K562 (cell line): ENCODE results near the gene NT5C. TPM values are rescaled to one million over a fixed set of nuclear protein-coding genes. Genes with fewer than 3 reads are reported as not detected.

ENCODE experiments used
- ATF2 ChIP-seq: sonication (generic); formaldehyde crosslinking; IDR thresholded peaks from 2 replicates; pipeline ENCODE4 v1.8.1; 2022; ENCODE audit warnings: missing genetic modification reagents
- BHLHE40 ChIP-seq: IDR thresholded peaks from 2 replicates; pipeline ENCODE4 v1.6.1; 2011; ENCODE audit warnings: low read length, improper control_type of control experiment
- BMI1 ChIP-seq: fragments of 150-350 bp; IDR thresholded peaks from 2 replicates; pipeline ENCODE4 v1.6.1; 2014; ENCODE audit warnings: low read length
- DPF2 ChIP-seq: fragments of 450-650 bp; IDR thresholded peaks from 2 replicates; pipeline ENCODE4 v1.6.1; 2016
- FIP1L1 ChIP-seq: fragments of 200-400 bp; formaldehyde crosslinking; IDR thresholded peaks from 2 replicates; pipeline ENCODE4 v1.6.1; 2018; ENCODE audit warnings: mild to moderate bottlenecking, low read depth, low read length; ENCODE audit not compliant: poor library complexity, severe bottlenecking
- GABPA ChIP-seq: fragments of 200-800 bp; sonication (Bioruptor generic); conservative IDR thresholded peaks from 2 replicates; pipeline ENCODE4 v1.6.1; 2016; ENCODE audit warnings: low read depth, missing genetic modification characterization, missing compliant biosample characterization
- MYBL2 ChIP-seq, 2 experiments: fragments of 450-650 bp in 1 of 2; sonication (generic) in 1 of 2; formaldehyde crosslinking in 1 of 2; IDR thresholded peaks; 2 replicates each; pipeline versions ENCODE4 v1.6.1 to v1.8.1; 2017 to 2022; ENCODE audit warnings: borderline replicate concordance in 1 of 2, inconsistent platforms in 1 of 2, low read depth in 1 of 2, mild to moderate bottlenecking in 1 of 2, missing genetic modification reagents in 1 of 2, moderate library complexity in 1 of 2
- NBN ChIP-seq: fragments of 450-650 bp; IDR thresholded peaks from 2 replicates; pipeline ENCODE4 v1.6.1; 2016; ENCODE audit warnings: low read depth, mild to moderate bottlenecking
- NCOA6 ChIP-seq: fragments of 450-650 bp; IDR thresholded peaks from 2 replicates; pipeline ENCODE4 v1.6.1; 2017; ENCODE audit warnings: mild to moderate bottlenecking
- NR2C1 ChIP-seq, 2 experiments: fragments of 450-650 bp; IDR thresholded peaks; 2 replicates each; pipeline ENCODE4 v1.6.1; 2017; ENCODE audit warnings: mild to moderate bottlenecking in 2 of 2, antibody characterized with exemption in 1 of 2, inconsistent platforms in 1 of 2, missing compliant biosample characterization in 1 of 2, missing genetic modification characterization in 1 of 2
- PPARD ChIP-seq: fragments of 250-450 bp; sonication (Bioruptor Pico); IDR thresholded peaks from 2 replicates; pipeline ENCODE4 v1.8.0; 2022; ENCODE audit warnings: inconsistent platforms, mild to moderate bottlenecking, moderate library complexity
- RB1 ChIP-seq: fragments of 450-650 bp; IDR thresholded peaks from 2 replicates; pipeline ENCODE4 v1.6.1; 2017; ENCODE audit warnings: low read depth, mild to moderate bottlenecking
- SMARCE1 ChIP-seq: fragments of 450-650 bp; IDR thresholded peaks from 2 replicates; pipeline ENCODE4 v1.7.1; 2016; ENCODE audit warnings: mild to moderate bottlenecking
- STAT5B ChIP-seq: fragments of 250-450 bp; sonication (Bioruptor Pico); IDR thresholded peaks from 2 replicates; pipeline ENCODE4 v1.8.0; 2021; ENCODE audit warnings: mild to moderate bottlenecking, inconsistent platforms
- ZBTB17 ChIP-seq: fragments of 450-650 bp; formaldehyde crosslinking; IDR thresholded peaks from 2 replicates; pipeline ENCODE4 v1.4.0; 2020; ENCODE audit warnings: mild to moderate bottlenecking
- ZNF277 ChIP-seq: fragments of 250-450 bp; sonication (Bioruptor Pico); IDR thresholded peaks from 2 replicates; pipeline ENCODE4 v1.8.0; 2022; ENCODE audit warnings: inconsistent platforms, mild to moderate bottlenecking, moderate library complexity, borderline replicate concordance
- ZNF316 ChIP-seq: fragments of 450-650 bp; IDR thresholded peaks from 2 replicates; pipeline ENCODE4 v1.6.1; 2016
- ZNF444 ChIP-seq: fragments of 250-450 bp; sonication (Bioruptor Pico); IDR thresholded peaks from 2 replicates; pipeline ENCODE4 v1.4.0; 2020; ENCODE audit warnings: mild to moderate bottlenecking, moderate library complexity
- ZNF512 ChIP-seq: IDR thresholded peaks from 2 replicates; pipeline ENCODE4 v1.6.1; 2016; ENCODE audit warnings: missing genetic modification characterization, missing compliant biosample characterization
- polyA plus RNA-seq, 8 experiments: library from polyadenylated mRNA; depleted of rRNA in 4 of 8; stranded (reverse) in 5 of 8; unstranded in 3 of 8; fragments of >200 nt; fragmentation: Nextera tagmentation in 2 of 8; fragmentation: Illumina TruSeq in 1 of 8; extraction: Ambion mirVana in 2 of 8; extraction: Trizol in 1 of 8; gene quantifications; 2 replicates each; pipeline versions ENCODE4 v1.2.1 to v1.2.3, GENCODE V29; 2011 to 2014; ENCODE audit warnings: inconsistent platforms in 1 of 8, missing spikeins in 1 of 8
- total RNA-seq, 7 experiments: library from RNA; depleted of rRNA in 6 of 7; stranded (reverse); fragments of >200 nt in 6 of 7; fragmentation: Illumina TruSeq in 2 of 7; extraction: Trizol in 2 of 7; gene quantifications; 2 replicates each; pipeline versions ENCODE4 v1.2.1 to v1.2.3, GENCODE V29; 2011 to 2021; ENCODE audit warnings: low replicate concordance in 1 of 7
- TF ChIP-seq, protein P1 (sequence below): fragments of 450-650 bp; IDR thresholded peaks from 2 replicates; pipeline ENCODE4 v1.6.1; 2016; ENCODE audit warnings: antibody characterized with exemption
- TF ChIP-seq, protein P2 (sequence below): fragments of 450-650 bp; IDR thresholded peaks from 2 replicates; pipeline ENCODE4 v1.6.1; 2016

Gene NT5C
- total and polyA plus RNA-seq, 9 of the 15 experiments (the other 6 are each of a cell fraction or from before 2014, with no cell fraction given): 2.9 to 205 (median 45.0) TPM

- TF ChIP-seq, protein P1, sequence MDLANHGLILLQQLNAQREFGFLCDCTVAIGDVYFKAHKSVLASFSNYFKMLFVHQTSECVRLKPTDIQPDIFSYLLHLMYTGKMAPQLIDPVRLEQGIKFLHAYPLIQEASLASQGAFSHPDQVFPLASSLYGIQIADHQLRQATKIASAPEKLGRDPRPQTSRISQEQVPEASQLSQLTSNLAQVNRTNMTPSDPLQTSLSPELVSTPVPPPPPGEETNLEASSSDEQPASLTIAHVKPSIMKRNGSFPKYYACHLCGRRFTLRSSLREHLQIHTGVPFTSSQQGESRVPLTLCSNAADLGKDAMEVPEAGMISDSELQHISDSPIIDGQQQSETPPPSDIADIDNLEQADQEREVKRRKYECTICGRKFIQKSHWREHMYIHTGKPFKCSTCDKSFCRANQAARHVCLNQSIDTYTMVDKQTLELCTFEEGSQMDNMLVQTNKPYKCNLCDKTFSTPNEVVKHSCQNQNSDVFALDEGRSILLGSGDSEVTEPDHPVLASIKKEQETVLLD: no peak
- no peak for TF ChIP-seq NBN
- peak; percentile 35; the same call in 1 of the 2 replicates for TF ChIP-seq ZNF316
- TF ChIP-seq BMI1: no peak
- TF ChIP-seq ZNF512 (tag): no peak
- peak; percentile 49; the same call in 1 of the 2 replicates for TF ChIP-seq RB1
- TF ChIP-seq GABPA (tag): peak; percentile 55
- TF ChIP-seq, protein P2, sequence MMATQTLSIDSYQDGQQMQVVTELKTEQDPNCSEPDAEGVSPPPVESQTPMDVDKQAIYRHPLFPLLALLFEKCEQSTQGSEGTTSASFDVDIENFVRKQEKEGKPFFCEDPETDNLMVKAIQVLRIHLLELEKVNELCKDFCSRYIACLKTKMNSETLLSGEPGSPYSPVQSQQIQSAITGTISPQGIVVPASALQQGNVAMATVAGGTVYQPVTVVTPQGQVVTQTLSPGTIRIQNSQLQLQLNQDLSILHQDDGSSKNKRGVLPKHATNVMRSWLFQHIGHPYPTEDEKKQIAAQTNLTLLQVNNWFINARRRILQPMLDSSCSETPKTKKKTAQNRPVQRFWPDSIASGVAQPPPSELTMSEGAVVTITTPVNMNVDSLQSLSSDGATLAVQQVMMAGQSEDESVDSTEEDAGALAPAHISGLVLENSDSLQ: no peak
- no peak for TF ChIP-seq PPARD
- TF ChIP-seq ZBTB17: 0 out of 2 replicates have a peak, but pooled peaks have one; percentile 7
- no peak for TF ChIP-seq ZNF277
- TF ChIP-seq DPF2: no peak
- TF ChIP-seq SMARCE1: no peak
- peak; percentile 5; the same call in 1 of the 2 replicates for TF ChIP-seq BHLHE40
- no peak for TF ChIP-seq MYBL2 (IDR thresholded peaks at IDR 0.05; ENCODE audit: low read depth)
- TF ChIP-seq MYBL2 (CRISPR knock-in tag; IDR thresholded peaks at IDR 0.05; ENCODE audit: borderline replicate concordance): no peak
- no peak for TF ChIP-seq ZNF444 (CRISPR knock-in tag)
- no peak for TF ChIP-seq NCOA6
- TF ChIP-seq FIP1L1: no peak
- TF ChIP-seq NR2C1 (IDR thresholded peaks at IDR 0.05): no peak
- no peak for TF ChIP-seq NR2C1 (tag; IDR thresholded peaks at IDR 0.05)
- no peak for TF ChIP-seq ATF2 (CRISPR knock-in tag)
- no peak for TF ChIP-seq STAT5B
These were observed 43.7 kb downstream of the NT5C start, which contains the start of gene SLC16A5 (continued) for GRCh38 chr17:75087558-75088453.
